ENCODE data around the gene GNAQ. TPM values are rescaled to one million over a fixed set of nuclear protein-coding genes. Genes with fewer than 3 reads are reported as not detected.

GNAQ gene
- total RNA-seq, 4 donors from 2014 or later = 13.1 to 19.7 (median 16.4) TPM

- no peak overlapping the region for H3K4me3 ChIP-seq (ENCODE audit: low read depth, poor library complexity, severe bottlenecking)
- no peak for TF ChIP-seq POLR2A (IDR thresholded peaks at IDR 0.05)
- intact Hi-C loops (cut with DNase I; ENCODE audit: low total_unique reads) = no loop called here
- WGBS, 2 donors = 95 to 97% methylated on average over 1 of the region's 1 CpG
- no peak for DNase-seq (ENCODE audit: low spot score in 2 of 2)
Observed at GRCh38 chr9:77877976-77878375, 153.6 kb downstream of the GNAQ start.

DNA sequence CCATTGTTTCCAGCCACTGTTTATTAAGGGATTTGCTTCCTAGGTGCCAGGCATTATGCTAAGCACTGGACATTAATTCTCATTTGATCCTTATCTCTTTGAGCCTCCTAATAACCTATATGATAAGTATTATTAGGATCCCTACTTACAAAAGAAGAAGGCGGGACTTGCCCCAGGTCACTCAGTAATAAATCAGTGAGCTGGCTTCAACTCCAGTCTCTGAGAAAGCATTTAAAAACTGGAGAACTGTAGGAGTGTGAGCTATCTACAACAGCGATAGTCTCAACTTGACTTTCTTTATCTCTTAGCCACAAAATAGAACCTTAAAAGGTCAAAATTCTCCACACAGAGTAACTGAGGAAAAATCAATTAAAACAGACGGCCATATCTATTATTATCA lies 155.0 kb downstream of the GNAQ start:
- DNase-seq (ENCODE audit: low spot score in 2 of 2) = no peak
- intact Hi-C loops (cut with DNase I; ENCODE audit: low total_unique reads) = no loop called here
- TF ChIP-seq POLR2A (IDR thresholded peaks at IDR 0.05) = no peak
- TF ChIP-seq, protein P1, sequence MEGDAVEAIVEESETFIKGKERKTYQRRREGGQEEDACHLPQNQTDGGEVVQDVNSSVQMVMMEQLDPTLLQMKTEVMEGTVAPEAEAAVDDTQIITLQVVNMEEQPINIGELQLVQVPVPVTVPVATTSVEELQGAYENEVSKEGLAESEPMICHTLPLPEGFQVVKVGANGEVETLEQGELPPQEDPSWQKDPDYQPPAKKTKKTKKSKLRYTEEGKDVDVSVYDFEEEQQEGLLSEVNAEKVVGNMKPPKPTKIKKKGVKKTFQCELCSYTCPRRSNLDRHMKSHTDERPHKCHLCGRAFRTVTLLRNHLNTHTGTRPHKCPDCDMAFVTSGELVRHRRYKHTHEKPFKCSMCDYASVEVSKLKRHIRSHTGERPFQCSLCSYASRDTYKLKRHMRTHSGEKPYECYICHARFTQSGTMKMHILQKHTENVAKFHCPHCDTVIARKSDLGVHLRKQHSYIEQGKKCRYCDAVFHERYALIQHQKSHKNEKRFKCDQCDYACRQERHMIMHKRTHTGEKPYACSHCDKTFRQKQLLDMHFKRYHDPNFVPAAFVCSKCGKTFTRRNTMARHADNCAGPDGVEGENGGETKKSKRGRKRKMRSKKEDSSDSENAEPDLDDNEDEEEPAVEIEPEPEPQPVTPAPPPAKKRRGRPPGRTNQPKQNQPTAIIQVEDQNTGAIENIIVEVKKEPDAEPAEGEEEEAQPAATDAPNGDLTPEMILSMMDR (IDR thresholded peaks at IDR 0.05) = no peak
- 67 to 74% methylated on average over 3 of the region's 3 CpGs for WGBS, 2 donors
- H3K4me3 ChIP-seq (ENCODE audit: low read depth, poor library complexity, severe bottlenecking) = no peak overlapping the region

GRCh38 chr9:77876091-77876490 lies 155.5 kb downstream of the GNAQ start:
- DNase-seq (ENCODE audit: low spot score in 2 of 2) = no peak

DNA sequence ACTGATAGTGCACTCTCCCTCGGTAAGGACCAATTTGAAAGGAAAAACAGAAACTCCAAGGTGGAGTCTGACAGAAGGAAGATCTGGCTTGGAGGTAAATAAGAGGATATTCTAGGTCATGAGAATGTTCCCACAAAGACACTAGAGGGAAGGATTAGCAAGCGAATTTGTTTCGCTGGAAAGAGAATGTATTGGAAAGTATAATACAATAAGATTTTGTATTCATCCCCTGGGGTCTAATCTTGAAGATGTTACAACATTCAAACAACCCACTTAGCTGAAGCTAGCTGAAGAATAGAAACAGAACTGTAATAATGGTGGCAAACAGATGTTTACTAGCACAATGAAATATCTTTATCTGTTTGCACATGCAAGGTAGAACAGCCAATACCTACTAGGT lies 158.7 kb downstream of the GNAQ start:
- intact Hi-C loops (cut with DNase I; ENCODE audit: low total_unique reads) = no loop called here
- WGBS, 2 donors = 58 to 73% methylated on average over 3 of the region's 3 CpGs
- H3K4me3 ChIP-seq (ENCODE audit: low read depth, poor library complexity, severe bottlenecking) = no peak overlapping the region
- DNase-seq (ENCODE audit: low spot score in 2 of 2) = no peak
- no peak for TF ChIP-seq POLR2A (IDR thresholded peaks at IDR 0.05)
- TF ChIP-seq, protein P1 (IDR thresholded peaks at IDR 0.05) = no peak

More at GRCh38 chr9:77876091-77876490, 155.5 kb downstream of the GNAQ start:
- intact Hi-C loops (cut with DNase I; ENCODE audit: low total_unique reads) = no loop called here
- H3K4me3 ChIP-seq (ENCODE audit: low read depth, poor library complexity, severe bottlenecking) = no peak overlapping the region
- TF ChIP-seq POLR2A (IDR thresholded peaks at IDR 0.05) = no peak
- TF ChIP-seq, protein P1 (IDR thresholded peaks at IDR 0.05) = no peak
- WGBS, 2 donors = 29 to 42% methylated on average over 2 of the region's 2 CpGs

GRCh38 chr9:77872177-77872576 lies 159.4 kb downstream of the GNAQ start:
- no peak for DNase-seq (ENCODE audit: low spot score in 2 of 2)
- no peak overlapping the region for H3K4me3 ChIP-seq (ENCODE audit: low read depth, poor library complexity, severe bottlenecking)
- no peak for TF ChIP-seq POLR2A (IDR thresholded peaks at IDR 0.05)
- TF ChIP-seq, protein P1 (IDR thresholded peaks at IDR 0.05) = no peak
- intact Hi-C loops (cut with DNase I; ENCODE audit: low total_unique reads) = no loop called here

GRCh38 chr9:77871483-77871882 lies 160.1 kb downstream of the GNAQ start:
- 96 to 98% methylated on average over 1 of the region's 1 CpG for WGBS, 2 donors
- no peak for TF ChIP-seq POLR2A (IDR thresholded peaks at IDR 0.05)
- TF ChIP-seq, protein P1 (IDR thresholded peaks at IDR 0.05) = no peak
- intact Hi-C loops (cut with DNase I; ENCODE audit: low total_unique reads) = no loop called here
- no peak overlapping the region for H3K4me3 ChIP-seq (ENCODE audit: low read depth, poor library complexity, severe bottlenecking)
- no peak for DNase-seq (ENCODE audit: low spot score in 2 of 2)

Measured in lower leg skin (tissue), 4 donors.